Smooth muscle cell of the brain vasculature (primary cell): ENCODE data around the gene CEACAM19.
"Not testable (repeated sequence)": the region's sequence is repeated elsewhere in the genome, so short reads cannot be mapped to it uniquely, and the experiment has no call there.

Experiments used
- DNase-seq: peaks from one replicate; pipeline ENCODE4 v3.0.0-alpha.2; 2012; ENCODE audit warnings: low read depth, low spot score

CEACAM19 gene

DNA sequence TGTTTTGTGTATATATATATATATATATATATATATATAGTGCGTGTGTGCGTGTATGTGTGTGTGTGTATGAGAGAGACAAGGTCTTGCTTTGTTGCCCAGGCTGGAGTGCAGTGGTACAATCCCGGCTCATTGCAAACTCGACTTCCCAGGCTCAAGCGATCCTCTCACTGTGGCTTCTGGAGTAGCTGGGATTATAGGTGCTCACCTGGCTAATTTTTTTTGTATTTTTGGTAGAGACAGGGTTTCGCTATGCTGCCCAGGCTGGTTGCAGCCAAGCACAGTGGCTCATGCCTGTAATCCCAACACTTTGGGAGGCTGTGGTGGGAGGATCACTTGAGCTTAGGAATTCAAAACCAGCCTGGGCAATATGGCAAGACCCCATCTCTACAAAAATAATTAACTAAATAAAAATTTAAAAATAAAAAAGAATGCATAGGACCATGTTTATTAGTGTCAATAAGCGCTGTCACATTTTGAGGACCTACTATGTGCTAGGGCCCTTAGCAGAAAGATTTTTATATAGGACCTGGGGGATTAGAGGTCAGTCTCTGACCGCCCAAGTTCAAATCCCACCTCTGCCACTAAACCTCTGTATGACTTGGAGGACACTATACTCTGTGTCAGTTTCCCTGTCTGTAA lies 25.8 kb upstream of the CEACAM19 start:
- DNase-seq: no peak

- no peak for DNase-seq
Observed at GRCh38 chr19:44646049-44646416, 25.2 kb upstream of the CEACAM19 start.

GRCh38 chr19:44647144-44647543 lies 24.1 kb upstream of the CEACAM19 start:
- DNase-seq: no peak

DNA sequence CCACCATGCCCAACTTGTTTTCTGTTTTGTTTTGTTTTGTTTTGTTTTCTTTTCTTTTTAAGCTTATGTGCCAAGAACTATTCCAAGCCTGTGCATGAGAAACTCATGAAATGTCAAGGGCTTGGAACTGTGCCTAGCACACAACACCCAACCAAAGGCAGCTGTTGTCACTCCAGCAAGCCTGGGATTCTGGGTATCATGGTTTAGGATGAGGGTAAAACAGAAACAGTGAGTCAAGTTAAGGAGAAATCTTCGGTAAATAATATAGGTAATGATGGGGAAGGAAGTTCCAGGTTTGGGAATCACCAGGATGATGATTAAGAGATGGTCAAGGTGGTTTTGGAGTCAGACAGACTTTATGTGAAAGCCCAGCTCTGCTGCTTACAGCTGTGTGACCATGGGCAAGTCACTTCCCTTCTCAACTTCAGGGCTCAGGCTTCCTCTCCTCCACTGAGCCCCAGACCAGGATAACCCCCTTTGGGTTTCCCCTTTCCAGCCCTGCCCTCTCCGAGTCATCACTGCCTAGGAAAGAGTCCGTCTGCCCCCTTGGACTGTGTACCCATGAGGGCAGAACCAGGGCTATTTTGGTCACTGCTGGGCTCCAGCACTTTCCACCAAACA lies 22.5 kb upstream of the CEACAM19 start:
- no peak for DNase-seq

DNA sequence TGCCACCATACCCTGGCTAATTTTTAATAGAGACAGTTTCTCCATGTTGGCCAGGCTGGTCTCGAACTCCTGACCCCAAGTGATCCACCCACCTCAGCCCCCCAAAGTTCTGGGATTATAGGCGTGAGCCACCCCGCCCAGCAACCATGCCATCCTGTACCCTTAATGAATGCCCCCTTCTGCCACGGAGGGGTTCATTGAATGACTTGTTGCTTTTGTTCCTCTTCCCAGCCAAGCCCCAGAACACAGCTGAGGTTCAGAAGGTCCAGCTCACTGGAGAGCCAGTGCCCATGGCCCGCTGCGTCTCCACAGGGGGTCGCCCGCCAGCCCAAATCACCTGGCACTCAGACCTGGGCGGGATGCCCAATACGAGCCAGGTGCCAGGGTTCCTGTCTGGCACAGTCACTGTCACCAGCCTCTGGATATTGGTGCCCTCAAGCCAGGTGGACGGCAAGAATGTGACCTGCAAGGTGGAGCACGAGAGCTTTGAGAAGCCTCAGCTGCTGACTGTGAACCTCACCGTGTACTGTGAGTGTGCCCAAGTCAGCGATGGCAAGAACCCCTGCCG lies 21.6 kb upstream of the CEACAM19 start:
- DNase-seq: no peak

GRCh38 chr19:44653343-44653742 lies 17.9 kb upstream of the CEACAM19 start:
- no peak for DNase-seq

DNA sequence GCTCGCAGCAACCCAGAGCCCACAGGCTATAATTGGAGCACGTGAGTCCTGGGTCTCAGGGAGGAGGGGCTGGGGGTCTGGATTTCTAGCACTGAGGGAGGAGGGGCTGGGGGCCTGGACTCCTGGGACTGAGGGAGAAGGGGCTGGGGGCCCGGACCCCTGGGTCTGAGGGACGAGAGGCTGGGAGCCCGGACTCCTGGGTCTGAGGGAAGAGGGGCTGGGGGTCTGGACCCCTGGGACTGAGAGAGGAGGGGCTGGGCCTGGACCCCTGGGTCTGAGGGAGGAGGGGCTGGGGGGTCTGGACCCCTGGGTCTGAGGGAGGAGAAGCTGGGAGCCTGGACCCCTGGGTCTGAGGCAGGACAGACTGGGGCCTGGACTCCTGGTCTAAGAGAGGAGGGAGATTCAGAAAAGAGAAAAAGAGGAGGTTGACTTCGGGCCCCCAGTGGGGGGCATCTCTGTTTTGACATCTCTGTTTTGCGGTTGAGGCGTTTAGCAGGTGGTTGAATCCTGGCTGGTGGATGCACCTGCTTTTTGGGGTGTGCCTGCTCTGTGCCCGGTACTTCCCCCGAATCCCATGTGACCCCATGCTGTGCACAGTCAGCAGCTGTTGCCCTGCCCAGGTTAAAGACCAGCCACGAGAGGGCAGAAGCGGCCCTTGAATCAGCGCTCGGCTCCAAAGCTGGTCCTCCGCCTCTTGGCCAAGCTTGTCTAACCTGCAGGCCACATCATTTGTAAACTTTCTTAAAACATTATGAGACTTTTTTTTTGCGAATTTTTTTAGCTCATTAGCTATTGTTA lies 17.1 kb upstream of the CEACAM19 start:
- DNase-seq: no peak

GRCh38 chr19:44657211-44657921 lies 13.9 kb upstream of the CEACAM19 start:
- no peak for DNase-seq

GRCh38 chr19:44658069-44658733 lies 13.1 kb upstream of the CEACAM19 start:
- no peak for DNase-seq

GRCh38 chr19:44660081-44660480 lies 11.2 kb upstream of the CEACAM19 start:
- DNase-seq: no peak

DNA sequence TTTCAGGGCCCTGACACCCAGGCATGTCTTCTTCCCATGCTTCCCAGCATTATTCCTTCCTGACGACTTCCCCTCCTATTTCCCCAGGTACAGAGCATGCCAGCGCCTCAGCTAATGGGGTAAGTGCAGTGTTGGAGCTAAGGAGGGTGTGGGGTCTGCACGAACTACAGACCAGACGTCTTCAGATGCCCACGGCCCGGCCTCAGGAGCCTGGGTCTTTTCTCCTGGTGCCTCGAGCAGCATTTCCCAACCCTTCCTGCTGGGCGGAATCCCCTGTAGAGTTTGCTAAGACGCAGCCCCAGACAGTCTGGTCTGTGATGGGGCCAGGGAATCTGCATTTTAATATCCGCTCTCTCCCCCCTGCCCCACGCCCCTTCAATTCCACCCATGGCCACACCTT lies 10.1 kb upstream of the CEACAM19 start:
- DNase-seq: no peak

DNA sequence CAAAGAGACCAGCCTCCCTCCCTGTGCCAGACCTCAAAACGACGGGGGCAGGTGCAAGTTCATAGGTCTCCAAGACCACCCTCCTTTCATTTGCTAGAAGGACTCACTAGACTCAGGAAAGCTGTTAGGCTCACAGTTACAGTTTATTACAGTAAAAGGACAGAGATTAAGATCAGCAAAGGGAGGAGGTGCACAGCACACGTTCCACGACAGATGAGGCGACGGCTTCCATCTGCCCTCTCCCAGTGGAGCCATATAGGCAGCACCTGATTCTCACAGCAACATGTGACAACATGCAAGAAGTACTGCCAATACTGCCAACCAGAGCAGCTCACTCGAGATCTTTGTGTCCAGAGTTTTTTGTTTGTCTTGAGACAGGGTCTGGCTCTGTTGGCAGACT lies 9.4 kb upstream of the CEACAM19 start:
- DNase-seq: no peak

GRCh38 chr19:44662691-44663385 lies 8.4 kb upstream of the CEACAM19 start:
- no peak for DNase-seq

- DNase-seq: no peak
Observed at GRCh38 chr19:44663996-44664395, 7.3 kb upstream of the CEACAM19 start.

GRCh38 chr19:44664976-44665375 lies 6.3 kb upstream of the CEACAM19 start:
- no peak for DNase-seq

GRCh38 chr19:44666852-44667556 lies 4.3 kb upstream of the CEACAM19 start:
- no peak for DNase-seq

DNA sequence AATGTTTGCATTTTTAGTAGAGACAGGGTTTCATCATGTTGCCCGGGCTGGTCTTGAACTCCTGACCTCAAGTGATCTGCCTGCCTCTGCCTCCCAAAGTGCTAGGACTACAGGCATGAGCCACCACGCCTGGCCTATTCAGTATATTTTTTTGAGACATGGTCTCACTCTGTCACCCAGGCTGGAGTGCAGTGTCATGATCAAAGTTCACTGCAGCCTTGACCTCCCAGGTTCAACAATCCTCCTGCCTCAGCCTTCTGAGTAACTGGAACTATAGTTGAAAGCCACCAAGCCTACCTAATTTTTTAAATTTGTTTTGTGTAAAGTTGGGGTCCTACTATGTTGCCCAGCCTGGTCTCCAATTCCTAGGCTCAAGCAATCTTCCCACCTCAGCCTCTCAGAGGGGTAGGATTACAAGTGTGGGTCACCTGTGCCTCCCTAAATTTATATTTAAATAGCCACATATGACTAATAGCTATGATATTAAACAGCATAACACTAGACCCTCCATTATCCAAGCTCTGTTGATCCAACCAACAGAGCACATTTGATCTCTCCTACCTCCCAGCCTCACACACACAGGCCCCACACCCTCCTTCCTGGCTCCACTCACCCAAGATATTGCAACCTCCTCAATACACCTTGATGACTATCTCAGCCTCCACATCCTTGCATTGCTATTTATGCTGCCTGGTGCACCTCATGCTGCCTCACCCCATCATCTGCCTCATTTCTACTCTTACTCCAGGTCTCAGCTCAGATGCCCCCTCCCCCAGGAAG lies 2.1 kb upstream of the CEACAM19 start:
- no peak for DNase-seq

GRCh38 chr19:44670027-44670426 lies 1.3 kb upstream of the CEACAM19 start:
- not testable (repeated sequence) for DNase-seq

DNA sequence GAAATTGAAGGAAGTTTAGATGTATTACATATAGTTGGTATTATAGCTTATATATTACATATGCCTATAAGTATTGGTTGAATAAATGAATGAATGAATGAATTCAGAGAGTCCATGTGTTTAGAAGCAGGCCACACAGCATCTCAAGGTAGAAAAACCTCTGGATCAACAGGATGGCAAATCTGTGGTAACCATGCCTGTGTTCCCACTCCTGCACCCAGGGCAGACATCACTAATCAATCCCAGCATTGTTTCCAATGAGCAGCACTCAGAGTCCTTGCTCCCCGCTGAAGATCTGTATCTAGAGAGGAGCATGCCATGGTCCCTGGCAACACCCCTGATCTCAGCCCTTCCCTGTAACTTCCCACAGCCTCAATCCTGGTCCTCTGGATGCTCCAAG lies 944 bp downstream of the CEACAM19 start:
- DNase-seq: no peak
